NCI-H524 (cell line): ENCODE results near the gene OR2J2.
"Not testable (repeated sequence)": the region's sequence is repeated elsewhere in the genome, so short reads cannot be mapped to it uniquely, and the experiment has no call there.

Source experiments
- DNase-seq, 2 experiments: peaks; one replicate each; lab custom pipeline; 2025; lab: John Stamatoyannopoulos, UW

OR2J2 gene

GRCh38 chr6:29170607-29171006 is at the start of gene OR2J2:
OR2J2 (plus strand) TSS chr6:29170907; CDS start chr6:29173636, 2,729 bp downstream.
- DNase-seq, result not testable (repeated sequence)

GRCh38 chr6:29129326-29130012 is 41.2 kb upstream of the OR2J2 start:
- DNase-seq, result no peak

GRCh38 chr6:29130644-29131043 is 40.1 kb upstream of the OR2J2 start:
- DNase-seq, result no peak

GRCh38 chr6:29131691-29132090 is 39.0 kb upstream of the OR2J2 start:
- no peak for DNase-seq

- no peak for DNase-seq
Observed at GRCh38 chr6:29137724-29138123, 33.0 kb upstream of the OR2J2 start.

- no peak for DNase-seq
Observed at GRCh38 chr6:29141606-29142005, 29.1 kb upstream of the OR2J2 start.

GRCh38 chr6:29142309-29142708 is 28.4 kb upstream of the OR2J2 start:
- no peak for DNase-seq

- no peak for DNase-seq
Observed at GRCh38 chr6:29146179-29146578, 24.5 kb upstream of the OR2J2 start.

- DNase-seq, result no peak
Observed at GRCh38 chr6:29147074-29147473, 23.6 kb upstream of the OR2J2 start.

- not testable (repeated sequence) for DNase-seq
Observed at GRCh38 chr6:29149444-29149843, 21.3 kb upstream of the OR2J2 start.

- no peak for DNase-seq
Observed at GRCh38 chr6:29153083-29153482, 17.6 kb upstream of the OR2J2 start.

- not testable (repeated sequence) for DNase-seq
Observed at GRCh38 chr6:29155182-29155581, 15.5 kb upstream of the OR2J2 start.

- not testable (repeated sequence) for DNase-seq
Observed at GRCh38 chr6:29159922-29160321, 10.8 kb upstream of the OR2J2 start.

GRCh38 chr6:29165571-29165970 is 5.1 kb upstream of the OR2J2 start:
- not testable (repeated sequence) for DNase-seq

GRCh38 chr6:29171736-29172135 is 1.0 kb downstream of the OR2J2 start:
- DNase-seq, result no peak

- no peak for DNase-seq
Observed at GRCh38 chr6:29183594-29183993, 12.9 kb downstream of the OR2J2 start.

- DNase-seq, result not testable (repeated sequence)
Observed at GRCh38 chr6:29188659-29189058, 18.0 kb downstream of the OR2J2 start.

GRCh38 chr6:29200767-29201662 is 30.3 kb downstream of the OR2J2 start:
- DNase-seq, result no peak

GRCh38 chr6:29201966-29202365 is 31.3 kb downstream of the OR2J2 start:
- no peak for DNase-seq

GRCh38 chr6:29211488-29211887 is 40.8 kb downstream of the OR2J2 start:
- no peak for DNase-seq

- no peak for DNase-seq
Observed at GRCh38 chr6:29216528-29216927, 45.8 kb downstream of the OR2J2 start.

GRCh38 chr6:29217242-29217641 is 46.5 kb downstream of the OR2J2 start:
- DNase-seq, result not testable (repeated sequence)

- DNase-seq, result not testable (repeated sequence)
Observed at GRCh38 chr6:29218056-29218455, 47.3 kb downstream of the OR2J2 start.
